Bronchial epithelial cell (primary cell): ENCODE results near the gene MARF1. TPM values are rescaled to one million over a fixed set of nuclear protein-coding genes. Genes with fewer than 3 reads are reported as not detected.

Source experiments
- DNase-seq: peaks from one replicate; pipeline ENCODE4 v3.0.0-alpha.2; 2010; ENCODE audit warnings: low read depth
- FAIRE-seq: peaks from 2 replicates; lab custom pipeline; 2011; peaks lifted over from hg19 to GRCh38; lab: Jason Lieb, UNC
- H3K27me3 ChIP-seq: 2 replicates; pipeline ENCODE4 v1.5.1; 2011; ENCODE audit warnings: low read length; ENCODE audit not compliant: control insufficient read depth, insufficient read depth
- H3K36me3 ChIP-seq: 2 replicates; pipeline ENCODE4 v1.5.1; 2011; ENCODE audit warnings: low read length; ENCODE audit not compliant: control insufficient read depth, insufficient read depth
- H3K4me3 ChIP-seq: 2 replicates; pipeline ENCODE4 v1.5.1; 2011; ENCODE audit warnings: mild to moderate bottlenecking, low read depth, low read length, control low read depth
- total RNA-seq: library from RNA; depleted of rRNA; stranded (reverse); fragments of >200 nt; gene quantifications from 2 replicates; pipeline ENCODE4 v1.2.1, GENCODE V29; 2014
- TF ChIP-seq, protein P1 (sequence below): IDR thresholded peaks from 2 replicates; pipeline ENCODE4 v1.5.1; 2011; ENCODE audit warnings: mild to moderate bottlenecking, moderate library complexity, low read length, control low read depth, inconsistent platforms; ENCODE audit not compliant: insufficient read depth, severe bottlenecking

The MARF1 gene
- total RNA-seq, 1 donor from 2014 or later: 12.9 TPM

DNA sequence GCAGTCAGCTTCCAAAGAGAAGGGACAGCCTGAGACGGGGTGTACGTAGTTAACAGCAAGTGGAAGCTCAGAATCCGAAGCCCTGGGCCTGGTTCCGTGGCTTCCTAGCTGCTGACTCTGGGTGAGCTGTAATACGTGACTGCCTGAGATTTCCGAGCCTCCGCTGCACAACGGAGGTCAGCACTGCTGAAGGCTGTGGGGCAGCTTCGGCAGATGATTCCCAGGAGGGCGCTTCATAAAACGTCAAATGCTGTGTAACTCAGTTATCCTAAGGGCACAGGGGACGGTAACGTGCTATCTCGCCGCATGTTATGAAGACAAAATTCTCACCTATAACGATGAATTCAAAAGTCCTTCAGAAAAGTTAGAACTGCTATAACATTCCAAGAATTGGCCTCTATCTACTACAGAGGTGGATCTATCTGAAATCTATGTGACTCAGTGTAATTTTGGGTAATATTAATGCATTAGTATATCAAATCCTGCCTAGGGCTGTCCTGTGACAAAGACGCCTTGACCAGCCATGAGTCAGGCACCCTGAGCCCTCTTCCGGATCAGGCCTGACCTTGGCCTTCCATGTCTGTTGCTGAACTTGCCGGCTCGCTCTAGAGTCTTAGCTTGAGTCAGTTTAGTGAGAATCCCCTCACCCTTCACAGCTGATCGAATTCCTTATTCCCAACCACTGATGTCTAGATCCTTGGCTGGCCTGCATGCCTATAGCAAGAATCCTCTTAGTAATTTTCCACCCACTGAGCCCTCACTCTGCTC, 43.5 kb downstream of the MARF1 start:
- DNase-seq (no peak), FAIRE-seq (no peak)
- Histone ChIP-seq H3K4me3 (no peak overlapping the region), H3K27me3 (no peaks in the 10 kb centered on the region), H3K36me3 (peaks cover 37% of the 10 kb centered on the region)
- TF ChIP-seq, protein P1, sequence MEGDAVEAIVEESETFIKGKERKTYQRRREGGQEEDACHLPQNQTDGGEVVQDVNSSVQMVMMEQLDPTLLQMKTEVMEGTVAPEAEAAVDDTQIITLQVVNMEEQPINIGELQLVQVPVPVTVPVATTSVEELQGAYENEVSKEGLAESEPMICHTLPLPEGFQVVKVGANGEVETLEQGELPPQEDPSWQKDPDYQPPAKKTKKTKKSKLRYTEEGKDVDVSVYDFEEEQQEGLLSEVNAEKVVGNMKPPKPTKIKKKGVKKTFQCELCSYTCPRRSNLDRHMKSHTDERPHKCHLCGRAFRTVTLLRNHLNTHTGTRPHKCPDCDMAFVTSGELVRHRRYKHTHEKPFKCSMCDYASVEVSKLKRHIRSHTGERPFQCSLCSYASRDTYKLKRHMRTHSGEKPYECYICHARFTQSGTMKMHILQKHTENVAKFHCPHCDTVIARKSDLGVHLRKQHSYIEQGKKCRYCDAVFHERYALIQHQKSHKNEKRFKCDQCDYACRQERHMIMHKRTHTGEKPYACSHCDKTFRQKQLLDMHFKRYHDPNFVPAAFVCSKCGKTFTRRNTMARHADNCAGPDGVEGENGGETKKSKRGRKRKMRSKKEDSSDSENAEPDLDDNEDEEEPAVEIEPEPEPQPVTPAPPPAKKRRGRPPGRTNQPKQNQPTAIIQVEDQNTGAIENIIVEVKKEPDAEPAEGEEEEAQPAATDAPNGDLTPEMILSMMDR: no peak

- FAIRE-seq (no peak), DNase-seq (no peak)
- Histone ChIP-seq H3K4me3 (no peak overlapping the region), H3K36me3 (peaks cover 33% of the 10 kb centered on the region), H3K27me3 (no peaks in the 10 kb centered on the region)
- TF ChIP-seq, protein P1: no peak
These were observed 44.2 kb downstream of the MARF1 start for GRCh38 chr16:15598648-15599190.

DNA sequence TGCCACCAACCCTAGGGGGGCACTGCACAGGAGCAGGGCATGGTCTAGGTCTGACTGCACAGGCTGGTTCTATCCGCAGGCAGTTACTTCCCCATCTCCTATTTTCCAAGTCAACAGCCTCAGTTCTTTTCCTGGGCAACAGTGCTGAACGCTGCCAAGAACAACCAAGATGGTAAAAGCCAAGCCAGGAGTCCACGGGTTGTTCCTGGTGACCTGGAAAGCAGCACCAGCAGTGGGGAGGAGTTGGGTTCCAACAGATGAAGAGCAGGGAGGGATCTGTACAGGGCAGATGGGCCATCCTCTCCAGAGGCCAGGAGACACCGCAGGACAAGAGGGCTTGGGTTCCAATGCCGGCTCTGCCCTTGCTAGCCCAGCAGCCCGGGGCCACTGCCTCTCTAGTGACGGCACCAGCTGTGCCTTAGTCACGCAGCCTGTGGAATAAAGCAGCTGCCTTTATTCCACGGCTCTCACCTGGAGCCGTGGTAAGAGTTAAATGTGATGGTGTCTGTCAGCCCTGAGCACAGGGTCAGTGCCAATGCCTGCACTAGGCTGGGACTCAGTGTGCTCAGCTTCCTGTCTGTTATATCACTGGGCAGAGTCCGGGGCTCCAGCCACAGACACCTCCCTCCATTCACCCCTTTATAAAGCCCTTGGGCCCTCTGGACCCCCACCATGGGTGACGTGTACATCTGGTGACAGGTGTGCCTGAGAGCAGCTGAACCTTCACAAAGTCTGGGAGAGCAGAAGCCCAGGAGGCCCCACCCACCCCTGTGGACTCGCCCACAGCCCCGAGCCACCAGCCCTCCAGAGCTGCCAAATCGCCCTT, 44.9 kb downstream of the MARF1 start:
- no peak overlapping the region for H3K4me3 ChIP-seq
- peaks cover 33% of the 10 kb centered on the region for H3K36me3 ChIP-seq
- FAIRE-seq (no peak), DNase-seq (no peak)
- TF ChIP-seq, protein P1: no peak
- H3K27me3 ChIP-seq: no peaks in the 10 kb centered on the region

DNA sequence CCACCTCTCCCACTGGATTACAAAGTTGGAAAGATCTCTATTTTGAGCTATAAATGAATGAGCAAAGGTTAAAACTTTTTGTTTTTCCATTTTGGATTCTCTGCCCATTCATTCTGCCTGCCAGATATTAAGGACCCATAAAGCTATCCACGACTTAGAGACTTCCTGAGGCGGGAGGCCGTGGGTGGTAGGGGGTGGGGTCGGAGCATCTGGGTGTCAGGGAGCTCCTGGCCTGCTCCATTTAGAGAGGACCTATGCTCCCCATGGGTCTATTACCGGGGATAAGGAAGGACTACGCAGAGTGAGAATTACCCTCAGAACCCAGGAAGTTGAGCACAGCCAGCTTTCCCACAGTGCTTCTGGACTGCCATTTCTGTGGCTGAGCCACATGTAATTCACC, 45.8 kb downstream of the MARF1 start:
- H3K36me3 ChIP-seq: peaks cover 30% of the 10 kb centered on the region
- DNase-seq (no peak), FAIRE-seq (no peak)
- TF ChIP-seq, protein P1: no peak
- H3K4me3 ChIP-seq: no peak overlapping the region
- no peaks in the 10 kb centered on the region for H3K27me3 ChIP-seq

DNA sequence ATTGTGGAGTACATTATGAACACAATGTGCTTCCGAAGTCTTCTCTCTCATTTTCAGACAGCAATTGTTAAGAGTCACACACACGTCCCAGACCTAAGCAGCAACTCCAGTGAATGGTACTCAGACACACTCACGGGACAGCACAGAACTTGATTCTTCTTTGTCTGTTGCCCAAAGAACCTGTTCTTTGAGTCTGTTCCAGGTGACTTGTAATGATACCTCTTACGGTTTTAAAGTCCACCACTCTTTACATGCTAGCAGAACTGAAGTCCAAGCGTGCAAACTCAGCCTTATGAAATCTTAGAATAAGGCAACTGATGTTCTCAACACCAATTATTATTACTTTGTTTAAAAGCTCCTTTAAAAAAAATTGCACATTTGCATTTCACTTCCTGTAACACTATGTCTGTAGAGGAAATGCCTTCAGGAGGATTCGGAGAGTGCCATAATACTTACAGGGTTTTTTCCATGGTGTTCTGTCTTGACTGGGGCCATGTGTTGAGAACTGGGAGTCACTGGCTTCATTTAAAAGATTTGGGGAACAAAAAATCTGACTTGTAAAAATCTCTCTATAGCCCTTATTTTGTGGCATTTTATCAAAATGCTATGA, 48.1 kb downstream of the MARF1 start:
- no peak overlapping the region for H3K4me3 ChIP-seq
- peaks cover 16% of the 10 kb centered on the region for H3K36me3 ChIP-seq
- TF ChIP-seq, protein P1: no peak
- FAIRE-seq (no peak), DNase-seq (no peak)
- no peaks in the 10 kb centered on the region for H3K27me3 ChIP-seq
